ENCODE results near the gene PTPRN2. TPM values are rescaled to one million over a fixed set of nuclear protein-coding genes. Genes with fewer than 3 reads are reported as not detected.

Gene PTPRN2
- total RNA-seq, 1 experiment from 2014 or later: 2.1 TPM

- no TSS peak for BruUV-seq (replicated peaks)
- DNase-seq (ENCODE audit: low read depth, low spot score) (no peak), ATAC-seq (no peak)
- H3K4me2 ChIP-seq (ENCODE audit: low read length): no peak overlapping the region
- RAD21 ChIA-PET (ENCODE audit: low non-redundant PET in 1 of 2, low total read pairs in 2 of 2, uncharacterized antibody in 2 of 2, unreplicated experiment in 2 of 2): no interaction called here
- no peaks in the 10 kb centered on the region for H3K27me3 ChIP-seq (ENCODE audit: insufficient read depth, low read length)
- no peaks in the 10 kb centered on the region for H3K36me3 ChIP-seq (ENCODE audit: control insufficient read depth in 1 of 2, insufficient read depth in 2 of 2, low read length in 2 of 2)
- no peaks in the 10 kb centered on the region for H3K4me1 ChIP-seq (ENCODE audit: control insufficient read depth in 1 of 2, insufficient read depth in 2 of 2, low read length in 2 of 2)
- no peak overlapping the region for H3K9ac ChIP-seq (ENCODE audit: low read length)
- H3K27ac ChIP-seq (ENCODE audit: low read depth, low read length): no peak overlapping the region
- no peaks in the 10 kb centered on the region for H3K79me2 ChIP-seq (ENCODE audit: insufficient read depth, low read length)
- H3K9me2 ChIP-seq (ENCODE audit: insufficient read depth): no peaks in the 10 kb centered on the region
- no peak overlapping the region for H2AFZ ChIP-seq (ENCODE audit: low read depth, low read length, poor library complexity, severe bottlenecking)
- no peaks in the 10 kb centered on the region; a peak in 2 of 4 replicates for H3K9me3 ChIP-seq (ENCODE audit: control insufficient read depth in 1 of 2, insufficient read depth in 1 of 2, low read depth in 1 of 2, low read length in 2 of 2)
- H4K20me1 ChIP-seq (ENCODE audit: insufficient read depth): no peaks in the 10 kb centered on the region
- POLR2A ChIA-PET: no interaction called here
- H3K4me3 ChIP-seq (replicated peaks in 1 of 2; ENCODE audit: low read depth in 1 of 2, low read length in 2 of 2): no peak overlapping the region
- CTCF ChIA-PET: no interaction called here
- intact Hi-C loops (cut with micrococcal nuclease): no loop called here
- TF ChIP-seq YY1 (IDR thresholded peaks at IDR 0.05; ENCODE audit: extremely low read depth, insufficient replicate concordance, low read depth, low read length) (no peak), SIN3A (IDR thresholded peaks at IDR 0.05; ENCODE audit: low read depth) (no peak), JUND (IDR thresholded peaks at IDR 0.05) (no peak), EZH2 (IDR thresholded peaks at IDR 0.05) (no peak), EZH2phosphoT487 (IDR thresholded peaks at IDR 0.05; ENCODE audit: borderline replicate concordance) (no peak), ZNF274 (IDR thresholded peaks at IDR 0.05; ENCODE audit: low read depth, low read length) (no peak), SP1 (IDR thresholded peaks at IDR 0.05; ENCODE audit: low read depth) (no peak), SRF (IDR thresholded peaks at IDR 0.05; ENCODE audit: low read depth) (no peak), CBX3 (IDR thresholded peaks at IDR 0.05; ENCODE audit: low read depth) (no peak), ZFX (IDR thresholded peaks at IDR 0.05) (no peak), CTCF (IDR thresholded peaks at IDR 0.05 in 2 of 3, conservative IDR thresholded peaks at IDR 0.05 in 1 of 3; ENCODE audit: borderline replicate concordance in 1 of 3, insufficient read depth in 1 of 3, low read depth in 2 of 3, low read length in 2 of 3) (no peak), EGR1 (IDR thresholded peaks at IDR 0.05; ENCODE audit: low read depth) (no peak), ELF1 (IDR thresholded peaks at IDR 0.05; ENCODE audit: borderline replicate concordance, low read depth) (no peak), TCF7L2 (IDR thresholded peaks at IDR 0.05; ENCODE audit: borderline replicate concordance, extremely low read depth, insufficient read depth, insufficient read length) (no peak), POLR2A (IDR thresholded peaks at IDR 0.05; ENCODE audit: borderline replicate concordance, extremely low read depth, insufficient read depth, insufficient read length) (no peak), POLR2AphosphoS5 (IDR thresholded peaks at IDR 0.05; ENCODE audit: low read depth, low read length) (no peak), ZBTB33 (IDR thresholded peaks at IDR 0.05; ENCODE audit: extremely low read depth, insufficient replicate concordance, low read length) (no peak), ATF3 (IDR thresholded peaks at IDR 0.05) (no peak)
- TF ChIP-seq, protein P1, sequence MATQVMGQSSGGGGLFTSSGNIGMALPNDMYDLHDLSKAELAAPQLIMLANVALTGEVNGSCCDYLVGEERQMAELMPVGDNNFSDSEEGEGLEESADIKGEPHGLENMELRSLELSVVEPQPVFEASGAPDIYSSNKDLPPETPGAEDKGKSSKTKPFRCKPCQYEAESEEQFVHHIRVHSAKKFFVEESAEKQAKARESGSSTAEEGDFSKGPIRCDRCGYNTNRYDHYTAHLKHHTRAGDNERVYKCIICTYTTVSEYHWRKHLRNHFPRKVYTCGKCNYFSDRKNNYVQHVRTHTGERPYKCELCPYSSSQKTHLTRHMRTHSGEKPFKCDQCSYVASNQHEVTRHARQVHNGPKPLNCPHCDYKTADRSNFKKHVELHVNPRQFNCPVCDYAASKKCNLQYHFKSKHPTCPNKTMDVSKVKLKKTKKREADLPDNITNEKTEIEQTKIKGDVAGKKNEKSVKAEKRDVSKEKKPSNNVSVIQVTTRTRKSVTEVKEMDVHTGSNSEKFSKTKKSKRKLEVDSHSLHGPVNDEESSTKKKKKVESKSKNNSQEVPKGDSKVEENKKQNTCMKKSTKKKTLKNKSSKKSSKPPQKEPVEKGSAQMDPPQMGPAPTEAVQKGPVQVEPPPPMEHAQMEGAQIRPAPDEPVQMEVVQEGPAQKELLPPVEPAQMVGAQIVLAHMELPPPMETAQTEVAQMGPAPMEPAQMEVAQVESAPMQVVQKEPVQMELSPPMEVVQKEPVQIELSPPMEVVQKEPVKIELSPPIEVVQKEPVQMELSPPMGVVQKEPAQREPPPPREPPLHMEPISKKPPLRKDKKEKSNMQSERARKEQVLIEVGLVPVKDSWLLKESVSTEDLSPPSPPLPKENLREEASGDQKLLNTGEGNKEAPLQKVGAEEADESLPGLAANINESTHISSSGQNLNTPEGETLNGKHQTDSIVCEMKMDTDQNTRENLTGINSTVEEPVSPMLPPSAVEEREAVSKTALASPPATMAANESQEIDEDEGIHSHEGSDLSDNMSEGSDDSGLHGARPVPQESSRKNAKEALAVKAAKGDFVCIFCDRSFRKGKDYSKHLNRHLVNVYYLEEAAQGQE (IDR thresholded peaks at IDR 0.05; ENCODE audit: low read depth): no peak
- TF ChIP-seq, protein P2, sequence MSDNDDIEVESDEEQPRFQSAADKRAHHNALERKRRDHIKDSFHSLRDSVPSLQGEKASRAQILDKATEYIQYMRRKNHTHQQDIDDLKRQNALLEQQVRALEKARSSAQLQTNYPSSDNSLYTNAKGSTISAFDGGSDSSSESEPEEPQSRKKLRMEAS (IDR thresholded peaks at IDR 0.05): no peak
Observed at GRCh38 chr7:158123753-158124152, 463.9 kb downstream of the PTPRN2 start.
